Right renal cortex interstitium (tissue), 3 donors: Measurements from ENCODE around the gene CXCL17. TPM values are rescaled to one million over a fixed set of nuclear protein-coding genes. Genes with fewer than 3 reads are reported as not detected.
"Not testable (repeated sequence)": the region's sequence is repeated elsewhere in the genome, so short reads cannot be mapped to it uniquely, and the experiment has no call there.

Source experiments
- DNase-seq, 3 donors: peaks; one replicate each; pipeline ENCODE4 v3.0.0-alpha.2; 2013; ENCODE audit warnings: low read depth in 3 of 3, low spot score in 2 of 3
- polyA plus RNA-seq, 3 donors: library from polyadenylated mRNA; unstranded; fragments of 120-200 nt; gene quantifications; one replicate each; pipeline ENCODE4 v1.2.1, GENCODE V29; 2013; ENCODE audit not compliant: insufficient read length in 3 of 3

Gene CXCL17
- under 1 TPM in 2 of 3 donors, not detected in 1; 0.17 to 0.23 TPM for polyA plus RNA-seq

GRCh38 chr19:42442833-42443232, at the start of gene CXCL17:
CXCL17 (minus strand) TSS chr19:42442946; CDS start chr19:42442832, 114 bp downstream.
- DNase-seq: no peak

GRCh38 chr19:42488783-42489521, 46.2 kb upstream of the CXCL17 start:
- DNase-seq: no peak

DNA sequence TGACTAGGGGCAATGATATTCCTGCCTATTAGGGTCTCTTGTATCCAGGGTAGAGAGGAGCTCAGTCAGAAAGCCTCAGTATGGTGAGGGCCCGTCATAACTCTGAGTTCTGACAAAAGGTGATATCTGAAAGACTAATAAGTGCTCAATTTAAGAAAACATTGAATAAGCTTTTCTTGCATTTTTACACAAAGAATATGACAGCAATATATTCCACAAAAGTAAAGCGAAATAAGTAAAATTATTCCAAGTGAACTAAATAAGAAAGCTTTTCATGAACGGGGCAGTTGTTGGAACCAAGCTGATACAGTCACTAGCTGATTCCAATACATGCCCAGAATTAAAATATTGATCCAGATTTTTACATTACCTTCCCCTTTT, 45.0 kb upstream of the CXCL17 start:
- DNase-seq: no peak

GRCh38 chr19:42487032-42487797, 44.5 kb upstream of the CXCL17 start:
- DNase-seq: no peak

- DNase-seq: not testable (repeated sequence)
These were observed 42.3 kb upstream of the CXCL17 start for GRCh38 chr19:42485036-42485435.

- DNase-seq: no peak
These were observed 37.8 kb upstream of the CXCL17 start for GRCh38 chr19:42480335-42481095.

- no peak for DNase-seq
These were observed 37.0 kb upstream of the CXCL17 start for GRCh38 chr19:42479736-42480135.

- DNase-seq: no peak
These were observed 36.1 kb upstream of the CXCL17 start for GRCh38 chr19:42478765-42479311.

GRCh38 chr19:42477933-42478332, 35.2 kb upstream of the CXCL17 start:
- DNase-seq: no peak

DNA sequence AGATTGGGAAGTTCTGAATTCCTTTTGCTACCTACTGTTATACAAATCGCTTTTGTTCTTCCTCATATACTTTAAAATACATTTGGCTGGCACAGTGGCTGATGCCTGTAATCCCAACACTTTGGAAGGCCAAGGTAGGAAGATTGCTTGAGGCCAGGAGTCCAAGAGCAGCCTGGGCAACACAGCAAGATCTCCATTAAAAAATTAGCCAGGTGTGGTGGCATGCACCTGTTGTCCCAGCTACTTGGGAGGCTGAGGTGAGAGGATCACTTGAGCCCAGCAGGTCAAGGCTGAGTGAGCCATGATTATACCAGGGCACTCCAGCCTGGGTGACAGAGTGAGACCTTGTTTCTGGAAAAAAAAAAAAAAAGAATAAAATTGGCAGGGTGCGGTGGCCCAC, 34.4 kb upstream of the CXCL17 start:
- no peak for DNase-seq

DNA sequence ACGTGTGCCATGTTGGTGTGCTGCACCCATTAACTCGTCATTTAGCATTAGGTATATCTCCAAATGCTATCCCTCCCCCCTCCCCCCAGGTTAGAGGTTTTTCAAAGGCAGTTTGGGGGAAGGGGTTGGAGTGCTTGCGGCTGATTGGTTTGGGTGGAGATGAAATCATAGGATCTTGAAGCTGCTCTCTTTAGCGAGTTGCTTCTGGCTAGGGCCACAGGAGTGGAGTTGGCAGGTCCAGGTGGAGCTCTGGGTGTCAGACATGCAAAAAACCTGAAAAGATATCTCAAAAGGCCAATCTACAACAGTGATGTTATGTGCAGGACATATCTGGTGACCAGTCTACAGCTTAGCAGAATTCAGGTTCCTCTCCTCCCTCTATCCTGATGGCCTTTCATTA, 32.6 kb upstream of the CXCL17 start:
- no peak for DNase-seq

- DNase-seq: no peak
These were observed 32.0 kb upstream of the CXCL17 start for GRCh38 chr19:42474743-42475142.

GRCh38 chr19:42473686-42474085, 30.9 kb upstream of the CXCL17 start:
- DNase-seq: no peak

GRCh38 chr19:42472402-42473147, 29.8 kb upstream of the CXCL17 start:
- no peak for DNase-seq

- no peak for DNase-seq
These were observed 29.0 kb upstream of the CXCL17 start for GRCh38 chr19:42471554-42472249.

DNA sequence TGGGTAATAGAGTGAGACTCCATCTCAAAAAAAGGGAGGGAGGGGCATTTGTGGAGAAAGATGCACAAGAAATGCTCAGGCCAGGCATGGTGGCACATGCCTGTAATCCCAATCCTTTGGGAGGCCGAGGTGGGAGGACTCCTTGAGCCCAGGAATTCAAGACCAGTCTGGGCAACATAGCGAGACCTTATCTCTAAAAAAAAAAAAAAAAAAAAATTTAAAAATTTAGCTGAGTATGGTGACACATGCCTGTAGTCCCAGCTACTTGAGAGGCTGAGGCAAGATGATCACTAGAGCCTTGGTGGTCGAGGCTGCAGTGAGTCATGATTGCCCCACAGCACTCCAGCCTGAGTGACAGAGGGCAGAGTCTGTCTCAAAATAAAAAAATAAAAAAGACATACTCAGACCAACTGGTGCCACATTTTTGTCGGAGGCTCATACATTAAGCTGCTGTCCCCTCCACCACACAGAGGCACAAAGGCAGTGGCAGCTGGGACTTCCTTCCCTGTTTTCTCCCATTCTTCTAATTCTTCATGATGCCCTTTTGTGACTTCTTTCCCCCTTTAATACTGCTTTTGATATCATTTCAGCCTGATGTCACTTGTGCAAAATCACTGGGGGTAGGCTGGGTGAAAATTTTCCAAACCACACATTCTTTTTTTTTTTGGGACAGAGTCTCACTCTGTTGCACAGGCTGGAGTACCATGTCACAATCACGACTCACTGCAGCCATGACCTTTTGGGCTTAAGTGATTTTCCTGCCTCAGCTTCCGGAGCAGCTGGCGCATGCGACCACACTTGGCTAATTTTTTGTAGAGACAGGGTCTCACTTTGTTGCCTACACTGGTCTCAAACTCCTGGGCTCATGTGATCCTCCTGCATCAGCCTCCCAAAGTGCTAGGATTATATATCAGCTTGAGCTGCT, 26.8 kb upstream of the CXCL17 start:
- DNase-seq: no peak

DNA sequence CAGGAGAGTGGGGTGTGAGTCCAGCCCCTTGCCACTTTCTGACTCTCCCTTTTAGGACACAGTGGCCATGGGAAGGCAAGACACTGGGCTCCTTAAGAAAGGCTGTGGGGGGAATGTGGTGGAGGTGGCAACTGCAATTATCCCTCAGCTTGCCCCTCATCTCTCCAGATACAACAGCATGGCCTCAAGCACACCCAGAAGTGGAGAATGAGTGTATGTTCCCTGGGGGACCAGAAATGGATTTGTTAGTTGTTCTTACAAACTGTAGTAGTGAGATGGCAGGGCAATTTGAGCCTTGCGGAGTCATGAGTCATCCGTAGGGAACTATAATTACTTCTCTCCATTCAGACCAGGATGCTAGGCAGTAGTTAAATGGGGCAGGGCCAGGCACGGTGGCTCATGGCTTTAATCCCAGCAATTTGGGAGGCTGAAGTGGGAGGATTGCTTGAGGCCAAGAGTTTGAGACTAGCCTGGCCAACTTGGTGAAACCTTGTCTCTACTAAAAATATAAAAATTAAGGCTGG, 25.6 kb upstream of the CXCL17 start:
- DNase-seq: no peak

DNA sequence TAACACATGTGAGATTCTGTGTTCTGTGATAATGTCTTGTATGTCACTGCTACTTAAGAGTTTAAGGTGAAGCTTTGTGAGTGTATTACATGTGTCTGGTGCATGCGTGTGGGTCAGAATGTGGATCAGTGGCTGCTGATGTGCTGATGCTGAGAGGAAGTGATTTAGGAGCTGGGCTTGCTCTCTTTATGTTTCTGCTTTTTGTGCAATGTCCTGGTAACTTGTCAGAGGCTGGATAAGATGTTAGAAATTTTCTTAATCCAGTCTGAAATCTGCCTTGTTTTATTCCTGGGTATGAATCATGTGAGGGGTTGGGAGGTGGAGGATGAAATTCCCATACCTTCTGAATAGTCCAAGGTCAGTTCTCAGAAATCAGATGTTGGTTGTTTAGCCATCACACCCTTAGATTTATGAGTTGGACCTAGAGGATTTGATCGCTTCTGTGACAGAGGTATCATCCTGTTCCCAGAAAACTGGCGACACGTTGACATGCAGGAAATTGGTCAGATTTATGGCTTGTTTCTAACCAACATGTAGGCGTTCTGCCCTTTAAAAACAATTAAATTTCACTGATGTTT, 24.5 kb upstream of the CXCL17 start:
- DNase-seq: no peak
